Breast epithelium (tissue), 4 donors: ENCODE data around the gene USP34. TPM values are rescaled to one million over a fixed set of nuclear protein-coding genes. Genes with fewer than 3 reads are reported as not detected.
A peak's percentile ranks its signal among the peaks of the same experiment; 100 is the strongest.

Experiments used
- DNase-seq, 2 donors: peaks; one replicate each; pipeline ENCODE4 v3.0.0-alpha.2; 2019; ENCODE audit warnings: low spot score in 2 of 2
- H3K27ac ChIP-seq, 2 donors: fragments of 200-600 bp; sonication (generic) in 1 of 2; one replicate each; pipeline ENCODE4 v1.5.1; 2016 to 2019; ENCODE audit warnings: mild to moderate bottlenecking in 1 of 2
- H3K27me3 ChIP-seq, 2 donors: fragments of 200-600 bp; sonication (generic) in 1 of 2; one replicate each; pipeline versions ENCODE4 v1.5.1 to v1.6.0; 2017 to 2019; ENCODE audit warnings: control low read depth in 1 of 2, mild to moderate bottlenecking in 1 of 2
- H3K36me3 ChIP-seq: fragments of 200-600 bp; one replicate; pipeline ENCODE4 v1.5.1; 2019
- H3K4me1 ChIP-seq, 2 donors: fragments of 200-600 bp; sonication (generic); one replicate each; pipeline ENCODE4 v1.5.1; 2016 to 2019; ENCODE audit warnings: control low read depth in 1 of 2
- H3K4me3 ChIP-seq, 3 donors: fragments of 200-600 bp; sonication (generic); 1 replicate in 2 of 3; 2 replicates in 1 of 3; pipeline ENCODE4 v1.5.1; 2016 to 2019; ENCODE audit warnings: mild to moderate bottlenecking in 3 of 3, moderate library complexity in 2 of 3
- H3K9me3 ChIP-seq, 2 donors: fragments of 200-600 bp; sonication (generic) in 1 of 2; one replicate each; pipeline ENCODE4 v1.5.1; 2016 to 2019; ENCODE audit warnings: control low read depth in 1 of 2
- POLR2A ChIP-seq: fragments of 450-650 bp; IDR thresholded peaks from one replicate; pipeline ENCODE4 v1.6.1; 2016; ENCODE audit warnings: antibody characterized with exemption, mild to moderate bottlenecking, moderate library complexity
- POLR2AphosphoS5 ChIP-seq, 3 donors: sonication (generic); formaldehyde crosslinking; IDR thresholded peaks; one replicate each; pipeline ENCODE4 v1.6.1; 2017; ENCODE audit warnings: antibody characterized with exemption in 3 of 3
- intact Hi-C: fragments of 100-400 bp; cut with DNase I; formaldehyde crosslinking; loops from one replicate; pipeline ENCODE4 v1.15.1; 2023; ENCODE audit warnings: low total_unique reads
- total RNA-seq, 3 donors: library from RNA; depleted of rRNA; stranded (reverse); fragments of >200 nt; gene quantifications; one replicate each; pipeline ENCODE4 v1.1.0, GENCODE V29; 2016
- TF ChIP-seq, protein P1 (sequence below), 3 donors: fragments of 450-650 bp; IDR thresholded peaks; one replicate each; pipeline ENCODE4 v1.5.1; 2016 to 2017; ENCODE audit warnings: antibody characterized with exemption in 3 of 3, mild to moderate bottlenecking in 3 of 3, moderate library complexity in 3 of 3

The USP34 gene
- total RNA-seq, 3 donors from 2014 or later, result 148 to 260 (median 189) TPM

DNA sequence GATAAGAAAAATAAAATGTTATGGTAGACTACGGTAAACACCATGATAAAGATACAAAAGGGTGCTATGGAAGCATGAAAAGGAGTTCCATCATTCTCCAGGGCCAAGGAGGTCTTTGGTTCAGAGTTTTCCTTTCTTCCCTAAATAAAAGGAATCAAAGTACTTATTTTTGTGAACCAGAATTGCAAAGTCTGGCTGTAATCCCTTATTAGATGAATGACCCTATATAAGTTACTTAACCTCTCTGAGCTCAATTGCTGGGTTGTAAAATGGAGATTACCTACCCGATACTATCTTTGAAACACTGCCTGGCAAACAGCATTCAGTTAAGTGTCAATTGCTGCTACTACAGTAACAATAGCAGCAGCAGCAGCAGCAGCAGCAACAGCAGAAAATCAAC is 218.9 kb downstream of the USP34 start:
- TF ChIP-seq, protein P1, sequence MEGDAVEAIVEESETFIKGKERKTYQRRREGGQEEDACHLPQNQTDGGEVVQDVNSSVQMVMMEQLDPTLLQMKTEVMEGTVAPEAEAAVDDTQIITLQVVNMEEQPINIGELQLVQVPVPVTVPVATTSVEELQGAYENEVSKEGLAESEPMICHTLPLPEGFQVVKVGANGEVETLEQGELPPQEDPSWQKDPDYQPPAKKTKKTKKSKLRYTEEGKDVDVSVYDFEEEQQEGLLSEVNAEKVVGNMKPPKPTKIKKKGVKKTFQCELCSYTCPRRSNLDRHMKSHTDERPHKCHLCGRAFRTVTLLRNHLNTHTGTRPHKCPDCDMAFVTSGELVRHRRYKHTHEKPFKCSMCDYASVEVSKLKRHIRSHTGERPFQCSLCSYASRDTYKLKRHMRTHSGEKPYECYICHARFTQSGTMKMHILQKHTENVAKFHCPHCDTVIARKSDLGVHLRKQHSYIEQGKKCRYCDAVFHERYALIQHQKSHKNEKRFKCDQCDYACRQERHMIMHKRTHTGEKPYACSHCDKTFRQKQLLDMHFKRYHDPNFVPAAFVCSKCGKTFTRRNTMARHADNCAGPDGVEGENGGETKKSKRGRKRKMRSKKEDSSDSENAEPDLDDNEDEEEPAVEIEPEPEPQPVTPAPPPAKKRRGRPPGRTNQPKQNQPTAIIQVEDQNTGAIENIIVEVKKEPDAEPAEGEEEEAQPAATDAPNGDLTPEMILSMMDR (IDR thresholded peaks at IDR 0.05), result no peak
- TF ChIP-seq POLR2A (no peak), POLR2AphosphoS5 (IDR thresholded peaks at IDR 0.05) (no peak)
- no peaks in the 10 kb centered on the region for H3K36me3 ChIP-seq
- no peaks in the 10 kb centered on the region for H3K27me3 ChIP-seq
- H3K27ac ChIP-seq, result no peak overlapping the region
- H3K4me1 ChIP-seq, result no peaks in the 10 kb centered on the region
- DNase-seq, result no peak
- no peak overlapping the region for H3K4me3 ChIP-seq
- intact Hi-C loops, result no loop called here
- H3K9me3 ChIP-seq, result no peaks in the 10 kb centered on the region

DNA sequence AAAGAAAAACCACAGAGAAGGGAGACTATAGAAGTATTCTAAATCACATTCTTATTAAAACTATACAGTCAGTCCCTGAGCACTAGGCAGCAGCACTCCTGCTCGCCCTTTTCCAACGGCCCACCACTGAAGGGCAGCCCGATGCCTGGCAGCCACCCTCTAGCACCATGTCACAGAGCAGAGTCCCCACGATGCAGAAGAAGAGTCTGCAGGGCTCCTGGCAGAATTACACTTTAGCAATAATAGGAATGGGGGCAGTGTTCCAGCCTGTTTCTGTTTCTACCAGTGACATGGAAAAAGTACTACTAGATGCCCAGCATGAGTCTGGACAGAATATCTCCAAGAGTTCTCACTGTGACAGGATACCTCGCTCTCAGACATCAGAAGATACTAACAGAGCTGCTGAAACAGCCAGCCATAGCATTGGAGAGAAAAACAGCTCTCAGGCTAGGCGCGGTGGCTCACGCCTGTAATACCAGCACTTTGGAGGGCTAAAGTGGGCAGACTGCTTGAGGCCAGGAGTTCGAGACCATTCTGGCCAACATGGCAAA is 221.3 kb downstream of the USP34 start:
- Histone ChIP-seq H3K27me3 (no peaks in the 10 kb centered on the region), H3K4me1 (no peaks in the 10 kb centered on the region), H3K36me3 (no peaks in the 10 kb centered on the region), H3K4me3 (no peak overlapping the region), H3K9me3 (no peaks in the 10 kb centered on the region), H3K27ac (no peak overlapping the region)
- intact Hi-C loops, result no loop called here
- TF ChIP-seq POLR2A, result no peak
- TF ChIP-seq POLR2AphosphoS5 (IDR thresholded peaks at IDR 0.05), result no peak
- TF ChIP-seq, protein P1 (IDR thresholded peaks at IDR 0.05), result no peak
- DNase-seq, result no peak

DNA sequence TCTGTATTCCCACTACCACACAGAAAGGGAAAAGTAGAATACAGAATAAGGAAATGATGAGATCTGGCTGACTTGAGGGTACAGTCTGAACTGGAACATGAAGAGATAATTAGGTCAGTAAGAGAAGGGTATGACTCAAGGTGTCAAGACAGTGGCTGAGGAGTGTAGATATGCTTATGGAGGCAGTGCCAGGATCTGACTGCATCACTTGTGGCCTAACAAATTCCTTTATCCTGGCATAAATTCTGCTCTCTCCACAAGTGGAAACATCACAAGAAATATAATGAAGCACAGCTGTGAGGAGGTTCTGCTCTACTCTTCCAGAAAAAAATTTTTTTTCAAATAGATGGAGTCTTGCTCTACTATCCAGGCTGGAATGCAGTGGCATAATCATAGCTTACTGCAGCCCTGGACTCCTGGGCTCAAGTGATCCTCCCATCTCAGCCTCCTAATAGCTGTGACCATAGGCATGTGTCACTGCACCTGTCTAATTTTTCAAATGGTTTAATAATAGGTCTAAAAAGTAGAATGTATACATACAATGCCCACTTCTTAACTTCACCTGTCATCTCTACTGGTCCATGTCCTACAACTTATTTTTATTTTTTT is 223.6 kb downstream of the USP34 start:
- DNase-seq, result no peak
- Histone ChIP-seq H3K27me3 (no peaks in the 10 kb centered on the region), H3K9me3 (no peaks in the 10 kb centered on the region), H3K36me3 (no peaks in the 10 kb centered on the region), H3K4me3 (no peak overlapping the region), H3K27ac (no peak overlapping the region), H3K4me1 (no peaks in the 10 kb centered on the region)
- intact Hi-C loops, result no loop called here
- TF ChIP-seq, protein P1 (IDR thresholded peaks at IDR 0.05), result no peak
- TF ChIP-seq POLR2AphosphoS5 (IDR thresholded peaks at IDR 0.05), result no peak
- TF ChIP-seq POLR2A, result no peak

DNA sequence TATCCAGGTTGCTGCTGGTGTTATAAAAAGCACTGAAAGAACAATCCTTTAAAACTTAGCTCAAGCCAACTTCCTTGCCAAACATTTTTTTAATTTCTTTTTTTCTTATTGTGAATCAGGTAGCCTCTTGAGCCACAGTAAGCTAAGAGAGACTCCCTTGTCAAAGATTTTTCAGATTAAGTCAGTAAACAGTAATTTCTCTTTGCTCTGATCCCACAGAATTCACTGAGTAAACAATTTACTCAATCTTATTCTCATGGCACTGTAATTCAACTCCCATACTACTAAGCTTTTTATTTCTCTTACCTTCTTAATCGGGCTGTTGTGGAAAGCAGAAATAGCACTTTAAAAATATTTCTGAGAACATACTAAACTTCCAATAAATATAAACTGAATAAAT is 226.2 kb downstream of the USP34 start:
- intact Hi-C loops, result no loop called here
- TF ChIP-seq POLR2AphosphoS5 (IDR thresholded peaks at IDR 0.05) (no peak), POLR2A (no peak)
- TF ChIP-seq, protein P1 (IDR thresholded peaks at IDR 0.05), result no peak
- H3K9me3 ChIP-seq, result no peaks in the 10 kb centered on the region
- no peak for DNase-seq
- H3K4me3 ChIP-seq, result no peak overlapping the region
- H3K27me3 ChIP-seq, result no peaks in the 10 kb centered on the region
- H3K36me3 ChIP-seq, result no peaks in the 10 kb centered on the region
- H3K27ac ChIP-seq, result peak overlapping the region in 1 of 2 donors; percentile 29
- H3K4me1 ChIP-seq, result no peaks in the 10 kb centered on the region

DNA sequence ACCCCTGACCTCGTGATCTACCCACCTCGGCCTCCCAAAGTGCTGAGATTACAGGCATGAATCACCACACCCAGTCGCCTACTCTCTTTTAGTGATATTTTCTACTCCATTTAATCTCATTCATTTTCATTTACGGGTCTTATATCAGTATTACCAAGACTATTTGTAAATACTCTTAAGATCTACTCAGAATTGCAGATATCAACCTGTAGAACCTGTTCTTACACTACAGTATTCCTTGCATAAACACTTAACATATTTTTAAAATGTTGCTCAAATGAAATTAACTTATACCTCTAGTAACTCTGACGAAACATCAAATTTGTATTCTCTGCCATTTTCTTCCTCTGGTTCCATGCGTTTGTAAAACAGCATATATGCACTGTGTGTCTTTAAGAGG is 229.6 kb downstream of the USP34 start:
- no peak for DNase-seq
- H3K36me3 ChIP-seq, result no peaks in the 10 kb centered on the region
- H3K9me3 ChIP-seq, result no peaks in the 10 kb centered on the region

More for the DNA sequence above, 229.6 kb downstream of the USP34 start:
- Histone ChIP-seq H3K27me3 (no peaks in the 10 kb centered on the region), H3K27ac (no peak overlapping the region), H3K4me1 (no peaks in the 10 kb centered on the region), H3K4me3 (no peak overlapping the region)
- TF ChIP-seq, protein P1 (IDR thresholded peaks at IDR 0.05), result no peak
- TF ChIP-seq POLR2AphosphoS5 (IDR thresholded peaks at IDR 0.05) (no peak), POLR2A (no peak)
- intact Hi-C loops, result no loop called here
